HCT116 (cell line): ENCODE measurements around the gene PRPS1.

Source experiments
- CEBPB ChIP-seq: IDR thresholded peaks from 2 replicates; pipeline ENCODE4 v1.6.1; 2012; ENCODE audit warnings: low read depth
- EZH2 ChIP-seq: fragments of 200-600 bp; sonication (generic); IDR thresholded peaks from 2 replicates; pipeline ENCODE4 v1.6.1; 2017; ENCODE audit warnings: antibody characterized with exemption, mixed run types
- EZH2phosphoT487 ChIP-seq: fragments of 200-600 bp; IDR thresholded peaks from 2 replicates; pipeline ENCODE4 v1.6.1; 2018; ENCODE audit warnings: antibody characterized with exemption, borderline replicate concordance
- JUND ChIP-seq: IDR thresholded peaks from 2 replicates; pipeline ENCODE4 v1.6.1; 2012
- POLR2A ChIP-seq: IDR thresholded peaks from 2 replicates; pipeline ENCODE4 v1.7.0; 2011; ENCODE audit warnings: borderline replicate concordance; ENCODE audit not compliant: insufficient read depth, insufficient read length; ENCODE audit errors: extremely low read depth
- POLR2AphosphoS5 ChIP-seq: IDR thresholded peaks from 2 replicates; pipeline ENCODE4 v1.6.1; 2011; ENCODE audit warnings: mild to moderate bottlenecking, low read depth, low read length, moderate library complexity
- RAD21 ChIP-seq: IDR thresholded peaks from 2 replicates; pipeline ENCODE4 v1.6.1; 2012; ENCODE audit warnings: low read depth, mild to moderate bottlenecking
- SIN3A ChIP-seq: IDR thresholded peaks from 2 replicates; pipeline ENCODE4 v1.6.1; 2012; ENCODE audit warnings: low read depth
- SP1 ChIP-seq: IDR thresholded peaks from 2 replicates; pipeline ENCODE4 v1.6.1; 2012; ENCODE audit warnings: low read depth
- ZFX ChIP-seq: fragments of 450-650 bp; IDR thresholded peaks from 2 replicates; pipeline ENCODE4 v1.6.1; 2017
- TF ChIP-seq, protein P1 (sequence below), 3 experiments: fragments of 200-600 bp in 1 of 3; sonication (generic) in 1 of 3; IDR thresholded peaks in 2 of 3; conservative IDR thresholded peaks in 1 of 3; 2 replicates each; pipeline ENCODE4 v1.5.1; 2012 to 2017; ENCODE audit warnings: low read depth in 2 of 3, low read length in 2 of 3, antibody characterized with exemption in 1 of 3, borderline replicate concordance in 1 of 3, control low read depth in 1 of 3, mild to moderate bottlenecking in 1 of 3, mixed read lengths in 1 of 3, mixed run types in 1 of 3, moderate library complexity in 1 of 3; ENCODE audit not compliant: insufficient read depth in 1 of 3

DNA sequence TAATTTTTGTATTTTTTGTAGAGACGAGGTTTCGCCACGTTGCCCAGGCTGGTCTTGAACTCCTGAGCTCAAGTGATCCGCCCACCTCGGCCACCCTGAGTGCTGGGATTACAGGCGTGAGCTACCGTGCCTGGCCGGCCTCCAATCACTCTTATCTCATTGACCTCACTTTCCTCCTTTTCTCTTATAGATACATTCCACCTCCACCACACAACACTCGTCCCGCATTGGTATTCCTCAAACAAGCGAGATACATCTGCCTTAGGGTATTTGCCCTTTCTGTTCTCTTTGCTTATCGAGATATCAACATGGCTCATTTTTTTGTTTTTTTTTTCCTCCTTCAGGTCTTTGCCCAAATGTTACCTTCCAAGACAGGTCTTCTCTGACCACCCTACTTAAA lies 1.8 kb upstream of the PRPS1 start:
- no peak for TF ChIP-seq EZH2
- TF ChIP-seq, protein P1, sequence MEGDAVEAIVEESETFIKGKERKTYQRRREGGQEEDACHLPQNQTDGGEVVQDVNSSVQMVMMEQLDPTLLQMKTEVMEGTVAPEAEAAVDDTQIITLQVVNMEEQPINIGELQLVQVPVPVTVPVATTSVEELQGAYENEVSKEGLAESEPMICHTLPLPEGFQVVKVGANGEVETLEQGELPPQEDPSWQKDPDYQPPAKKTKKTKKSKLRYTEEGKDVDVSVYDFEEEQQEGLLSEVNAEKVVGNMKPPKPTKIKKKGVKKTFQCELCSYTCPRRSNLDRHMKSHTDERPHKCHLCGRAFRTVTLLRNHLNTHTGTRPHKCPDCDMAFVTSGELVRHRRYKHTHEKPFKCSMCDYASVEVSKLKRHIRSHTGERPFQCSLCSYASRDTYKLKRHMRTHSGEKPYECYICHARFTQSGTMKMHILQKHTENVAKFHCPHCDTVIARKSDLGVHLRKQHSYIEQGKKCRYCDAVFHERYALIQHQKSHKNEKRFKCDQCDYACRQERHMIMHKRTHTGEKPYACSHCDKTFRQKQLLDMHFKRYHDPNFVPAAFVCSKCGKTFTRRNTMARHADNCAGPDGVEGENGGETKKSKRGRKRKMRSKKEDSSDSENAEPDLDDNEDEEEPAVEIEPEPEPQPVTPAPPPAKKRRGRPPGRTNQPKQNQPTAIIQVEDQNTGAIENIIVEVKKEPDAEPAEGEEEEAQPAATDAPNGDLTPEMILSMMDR (IDR thresholded peaks at IDR 0.05 in 2 of 3, conservative IDR thresholded peaks at IDR 0.05 in 1 of 3; ENCODE audit: borderline replicate concordance in 1 of 3, insufficient read depth in 1 of 3, low read depth in 2 of 3, low read length in 2 of 3): no peak
- no peak for TF ChIP-seq EZH2phosphoT487
- TF ChIP-seq POLR2AphosphoS5: no peak
- TF ChIP-seq SP1: no peak
- no peak for TF ChIP-seq RAD21
- no peak for TF ChIP-seq POLR2A
- TF ChIP-seq JUND: no peak
- TF ChIP-seq CEBPB: no peak
- no peak for TF ChIP-seq SIN3A
- TF ChIP-seq ZFX: no peak
